ENCODE results near the gene LRRC8B.

DNA sequence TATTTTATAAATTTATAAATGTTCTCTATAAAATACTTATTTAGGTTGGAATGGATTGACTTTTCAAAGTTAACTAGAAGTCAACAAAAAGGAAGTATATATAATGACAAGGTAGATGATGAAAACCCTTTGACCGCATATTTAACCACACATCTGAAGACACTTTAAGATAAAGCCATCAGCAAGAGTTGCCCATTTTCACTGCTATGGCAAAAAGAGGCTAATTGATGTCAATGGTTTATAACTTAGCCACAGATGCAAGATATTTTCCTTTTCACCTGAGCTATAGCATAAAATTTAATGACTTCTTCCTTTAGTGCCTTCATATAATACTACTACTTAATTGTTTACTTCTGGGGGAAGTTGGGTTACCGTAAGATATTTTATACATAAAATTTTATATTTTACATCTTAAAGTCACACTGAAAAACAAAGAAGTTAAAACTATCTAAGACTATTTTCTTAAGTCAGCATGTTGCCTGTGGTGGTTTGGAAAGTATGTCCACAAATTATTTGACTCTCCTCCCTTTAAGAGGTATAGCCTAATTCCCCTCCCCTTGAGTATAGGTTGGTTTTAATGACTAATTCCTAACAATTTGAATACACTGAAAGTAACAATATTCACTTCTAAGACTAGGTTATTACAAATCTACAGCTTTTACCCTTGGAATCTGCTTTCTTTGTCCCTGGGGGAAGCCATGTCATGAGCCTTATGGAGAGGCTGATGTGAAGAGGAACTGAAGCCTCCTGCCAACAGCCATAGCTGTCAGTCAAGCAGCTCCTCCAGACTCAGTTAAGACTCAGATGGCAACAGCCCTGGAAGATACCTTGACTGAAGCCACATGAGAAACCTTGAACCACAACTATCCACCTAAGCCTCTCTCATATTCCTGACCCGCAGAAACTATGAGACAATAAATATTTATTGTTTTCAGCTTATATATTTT lies 40.3 kb upstream of the LRRC8B start:
- TF ChIP-seq, protein P1, sequence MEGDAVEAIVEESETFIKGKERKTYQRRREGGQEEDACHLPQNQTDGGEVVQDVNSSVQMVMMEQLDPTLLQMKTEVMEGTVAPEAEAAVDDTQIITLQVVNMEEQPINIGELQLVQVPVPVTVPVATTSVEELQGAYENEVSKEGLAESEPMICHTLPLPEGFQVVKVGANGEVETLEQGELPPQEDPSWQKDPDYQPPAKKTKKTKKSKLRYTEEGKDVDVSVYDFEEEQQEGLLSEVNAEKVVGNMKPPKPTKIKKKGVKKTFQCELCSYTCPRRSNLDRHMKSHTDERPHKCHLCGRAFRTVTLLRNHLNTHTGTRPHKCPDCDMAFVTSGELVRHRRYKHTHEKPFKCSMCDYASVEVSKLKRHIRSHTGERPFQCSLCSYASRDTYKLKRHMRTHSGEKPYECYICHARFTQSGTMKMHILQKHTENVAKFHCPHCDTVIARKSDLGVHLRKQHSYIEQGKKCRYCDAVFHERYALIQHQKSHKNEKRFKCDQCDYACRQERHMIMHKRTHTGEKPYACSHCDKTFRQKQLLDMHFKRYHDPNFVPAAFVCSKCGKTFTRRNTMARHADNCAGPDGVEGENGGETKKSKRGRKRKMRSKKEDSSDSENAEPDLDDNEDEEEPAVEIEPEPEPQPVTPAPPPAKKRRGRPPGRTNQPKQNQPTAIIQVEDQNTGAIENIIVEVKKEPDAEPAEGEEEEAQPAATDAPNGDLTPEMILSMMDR (IDR thresholded peaks at IDR 0.05): no peak
- no peak for TF ChIP-seq POLR2A (IDR thresholded peaks at IDR 0.05)
